ENCODE data around the gene SPIRE2. TPM values are rescaled to one million over a fixed set of nuclear protein-coding genes. Genes with fewer than 3 reads are reported as not detected.

Gene SPIRE2
- total RNA-seq, 1 donor from 2014 or later: 1.2 TPM

DNA sequence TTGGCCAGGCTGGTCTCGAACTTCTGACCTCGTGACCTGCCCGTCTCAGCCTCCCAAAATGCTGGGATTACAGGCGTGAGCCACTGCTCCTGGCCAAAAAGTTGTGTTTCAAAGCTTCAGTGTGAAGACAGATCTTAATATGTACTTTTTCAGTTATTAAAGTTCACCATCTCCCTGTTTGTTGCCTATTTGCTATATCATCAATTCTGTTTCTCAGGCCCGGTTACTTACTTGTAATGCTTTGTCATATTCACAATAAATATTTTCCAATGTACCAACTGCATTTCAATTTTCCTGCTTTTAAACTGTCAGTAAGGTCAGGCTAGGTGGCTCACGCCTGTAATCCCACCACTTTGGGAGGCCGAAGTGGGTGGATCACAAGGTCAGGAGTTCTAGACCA lies 34.3 kb upstream of the SPIRE2 start:
- TF ChIP-seq, protein P1, sequence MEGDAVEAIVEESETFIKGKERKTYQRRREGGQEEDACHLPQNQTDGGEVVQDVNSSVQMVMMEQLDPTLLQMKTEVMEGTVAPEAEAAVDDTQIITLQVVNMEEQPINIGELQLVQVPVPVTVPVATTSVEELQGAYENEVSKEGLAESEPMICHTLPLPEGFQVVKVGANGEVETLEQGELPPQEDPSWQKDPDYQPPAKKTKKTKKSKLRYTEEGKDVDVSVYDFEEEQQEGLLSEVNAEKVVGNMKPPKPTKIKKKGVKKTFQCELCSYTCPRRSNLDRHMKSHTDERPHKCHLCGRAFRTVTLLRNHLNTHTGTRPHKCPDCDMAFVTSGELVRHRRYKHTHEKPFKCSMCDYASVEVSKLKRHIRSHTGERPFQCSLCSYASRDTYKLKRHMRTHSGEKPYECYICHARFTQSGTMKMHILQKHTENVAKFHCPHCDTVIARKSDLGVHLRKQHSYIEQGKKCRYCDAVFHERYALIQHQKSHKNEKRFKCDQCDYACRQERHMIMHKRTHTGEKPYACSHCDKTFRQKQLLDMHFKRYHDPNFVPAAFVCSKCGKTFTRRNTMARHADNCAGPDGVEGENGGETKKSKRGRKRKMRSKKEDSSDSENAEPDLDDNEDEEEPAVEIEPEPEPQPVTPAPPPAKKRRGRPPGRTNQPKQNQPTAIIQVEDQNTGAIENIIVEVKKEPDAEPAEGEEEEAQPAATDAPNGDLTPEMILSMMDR (IDR thresholded peaks at IDR 0.05; ENCODE audit: borderline replicate concordance): no peak
- peaks cover 10% of the 10 kb centered on the region for H3K4me1 ChIP-seq
- DNase-seq: no peak
- no peak overlapping the region for H3K4me3 ChIP-seq
- H3K9me3 ChIP-seq (replicated peaks): no peaks in the 10 kb centered on the region
- intact Hi-C loops (cut with micrococcal nuclease): no loop called here
- no peaks in the 10 kb centered on the region for H3K27me3 ChIP-seq (ENCODE audit: low read depth)
- no peaks in the 10 kb centered on the region for H3K36me3 ChIP-seq
- H3K27ac ChIP-seq (replicated peaks): no peak overlapping the region

GRCh38 chr16:89795676-89796075 lies 32.6 kb upstream of the SPIRE2 start:
- H3K4me3 ChIP-seq: no peak overlapping the region
- TF ChIP-seq, protein P1 (IDR thresholded peaks at IDR 0.05; ENCODE audit: borderline replicate concordance): no peak
- H3K9me3 ChIP-seq (replicated peaks): no peaks in the 10 kb centered on the region
- no peaks in the 10 kb centered on the region for H3K27me3 ChIP-seq (ENCODE audit: low read depth)
- intact Hi-C loops (cut with micrococcal nuclease): no loop called here
- DNase-seq: no peak
- no peaks in the 10 kb centered on the region for H3K36me3 ChIP-seq
- H3K27ac ChIP-seq (replicated peaks): no peak overlapping the region
- peaks cover 18% of the 10 kb centered on the region for H3K4me1 ChIP-seq

DNA sequence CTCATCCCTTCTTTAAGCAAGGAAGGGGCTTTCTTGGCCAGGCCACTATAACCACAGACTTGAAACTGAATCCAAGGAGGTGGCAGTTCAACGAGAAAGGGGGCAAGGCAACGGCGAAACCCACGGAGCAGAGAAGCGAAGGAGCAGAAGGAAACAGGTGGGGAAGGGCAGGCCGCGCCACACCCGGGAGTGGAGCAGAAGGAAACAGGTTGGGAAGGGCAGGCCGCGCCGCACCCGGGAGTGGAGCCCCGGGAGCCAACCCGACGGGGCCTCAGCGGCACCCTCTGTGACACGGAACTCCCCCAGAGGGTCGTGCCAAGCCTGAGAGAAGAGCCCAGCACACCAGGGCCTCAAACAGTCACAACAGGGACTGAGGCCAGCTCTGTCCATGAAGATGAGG lies 32.2 kb upstream of the SPIRE2 start:
- Histone ChIP-seq H3K4me1 (peaks cover 18% of the 10 kb centered on the region), H3K27ac (replicated peaks) (no peak overlapping the region), H3K27me3 (ENCODE audit: low read depth) (no peaks in the 10 kb centered on the region), H3K4me3 (no peak overlapping the region), H3K9me3 (replicated peaks) (no peaks in the 10 kb centered on the region), H3K36me3 (no peaks in the 10 kb centered on the region)
- TF ChIP-seq, protein P1 (IDR thresholded peaks at IDR 0.05; ENCODE audit: borderline replicate concordance): no peak
- DNase-seq: no peak
- intact Hi-C loops (cut with micrococcal nuclease): no loop called here

DNA sequence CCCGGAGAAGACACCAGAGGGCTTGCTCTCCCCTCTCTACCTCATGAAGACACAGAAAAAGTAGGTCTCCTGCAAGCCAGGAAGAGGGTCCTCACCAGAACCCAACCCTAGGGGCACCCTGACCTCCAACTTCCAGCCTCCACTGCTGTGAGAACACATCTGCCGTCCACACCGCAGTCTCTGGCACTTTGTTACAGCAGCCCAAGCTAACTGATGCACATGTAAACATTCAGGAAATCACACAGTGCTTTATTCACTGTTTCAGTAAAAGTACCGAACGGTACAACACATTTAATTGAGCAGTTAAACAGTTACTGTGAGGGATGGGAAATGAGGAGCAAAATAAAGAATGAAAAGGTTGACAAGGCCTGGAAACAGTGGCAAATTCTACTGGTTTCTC lies 30.1 kb upstream of the SPIRE2 start:
- Histone ChIP-seq H3K36me3 (no peaks in the 10 kb centered on the region), H3K27me3 (ENCODE audit: low read depth) (no peaks in the 10 kb centered on the region), H3K4me3 (peak overlapping the region; percentile 43), H3K4me1 (peaks cover 18% of the 10 kb centered on the region), H3K9me3 (replicated peaks) (no peaks in the 10 kb centered on the region), H3K27ac (replicated peaks) (peak overlapping the region; percentile 68)
- DNase-seq: no peak
- intact Hi-C loops (cut with micrococcal nuclease): no loop called here
- TF ChIP-seq, protein P1 (IDR thresholded peaks at IDR 0.05; ENCODE audit: borderline replicate concordance): no peak

DNA sequence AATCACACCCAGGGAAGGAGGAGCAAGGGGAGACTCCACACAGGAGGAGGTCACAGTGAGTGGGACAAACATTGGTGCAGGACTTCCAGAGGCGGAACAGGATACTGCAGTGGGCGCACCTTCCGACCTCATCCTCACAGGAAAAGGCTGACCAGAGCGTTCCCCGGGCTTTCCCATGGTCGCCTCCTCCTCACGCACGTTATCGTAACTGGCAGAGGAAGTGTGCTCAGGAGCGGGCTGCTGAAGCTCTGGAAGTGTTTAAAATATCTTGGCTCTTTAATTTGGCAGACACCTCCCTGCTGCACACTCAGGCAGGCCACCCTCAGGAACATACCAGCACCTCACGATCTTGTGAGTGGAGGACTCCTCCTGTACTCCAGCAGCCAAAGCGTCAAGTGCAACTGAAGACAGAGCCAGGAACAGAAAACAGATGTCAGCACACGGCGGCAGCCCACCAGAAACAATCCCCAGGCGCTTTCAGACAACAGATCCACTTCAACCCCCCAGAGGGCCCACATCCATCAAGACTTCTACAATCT lies 29.4 kb upstream of the SPIRE2 start:
- peak overlapping the region; percentile 43 for H3K4me3 ChIP-seq
- no peaks in the 10 kb centered on the region for H3K36me3 ChIP-seq
- TF ChIP-seq, protein P1 (IDR thresholded peaks at IDR 0.05; ENCODE audit: borderline replicate concordance): no peak
- H3K27ac ChIP-seq (replicated peaks): peak overlapping the region; percentile 68
- peaks cover 18% of the 10 kb centered on the region for H3K4me1 ChIP-seq
- H3K9me3 ChIP-seq (replicated peaks): no peaks in the 10 kb centered on the region
- intact Hi-C loops (cut with micrococcal nuclease): no loop called here
- DNase-seq: peak; percentile 33
- H3K27me3 ChIP-seq (ENCODE audit: low read depth): no peaks in the 10 kb centered on the region
